ENCODE results near the gene ACTMAP. TPM values are rescaled to one million over a fixed set of nuclear protein-coding genes. Genes with fewer than 3 reads are reported as not detected.

ACTMAP gene
- total and polyA plus RNA-seq, 9 of the 15 experiments (the other 6 are each of a cell fraction or from before 2014, with no cell fraction given) = 1.7 to 16.6 (median 4.9) TPM

DNA sequence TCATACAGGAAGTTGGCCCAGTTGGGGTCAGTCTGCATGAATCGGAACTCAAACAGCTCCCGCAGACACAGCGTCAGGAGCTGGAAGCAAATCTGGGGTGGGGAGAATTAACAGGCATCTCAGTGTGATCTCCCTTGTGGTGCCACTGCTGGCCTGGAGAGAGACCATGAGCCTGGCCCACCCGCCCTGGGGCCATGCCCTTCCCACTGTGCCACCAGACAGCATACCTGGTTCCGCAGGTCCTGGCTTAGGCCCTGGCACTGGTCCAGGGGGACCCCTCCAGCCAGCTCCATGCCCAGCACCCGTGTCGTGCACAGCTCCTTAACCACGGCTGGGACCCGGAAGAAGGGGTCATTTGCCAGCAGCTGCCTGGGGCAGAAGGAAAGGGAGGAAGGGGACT lies 50.2 kb downstream of the ACTMAP start:
- CTCF ChIA-PET (ENCODE audit: low intra/inter-chr PET ratio) = no interaction called here
- FAIRE-seq = no peak
- no peak for ATAC-seq
- H3K4me1 ChIP-seq (replicated peaks in 1 of 2; ENCODE audit: control insufficient read depth in 2 of 2, insufficient read depth in 2 of 2, low read length in 2 of 2) = peaks cover 12 to 26% of the 10 kb centered on the region in 2 experiments; a peak in 4 of 5 replicates
- no peaks in the 10 kb centered on the region for H3K9me3 ChIP-seq (replicated peaks; ENCODE audit: control insufficient read depth, insufficient read depth, low read depth, low read length)
- no peak overlapping the region for H2AFZ ChIP-seq (ENCODE audit: low read depth, low read length)
- in situ Hi-C loops (cut with MboI) (no loop called here), intact Hi-C loops (cut with micrococcal nuclease) (no loop called here)
- no peak overlapping the region for H3K27ac ChIP-seq (ENCODE audit: extremely low read depth, low read depth, low read length)
- no peak overlapping the region for H3K4me3 ChIP-seq
- no peaks in the 10 kb centered on the region for H3K79me2 ChIP-seq (ENCODE audit: control insufficient read depth, insufficient read depth, low read length)
- no peaks in the 10 kb centered on the region for H3K27me3 ChIP-seq (ENCODE audit: control insufficient read depth in 2 of 2, insufficient read depth in 2 of 2, low read length in 2 of 2)
- no peaks in the 10 kb centered on the region for H3K9me1 ChIP-seq (ENCODE audit: control insufficient read depth, insufficient read depth, low read length)
- no peak for TF ChIP-seq POLR2AphosphoS2 (IDR thresholded peaks at IDR 0.05; ENCODE audit: low read length)
- TF ChIP-seq NFIC (IDR thresholded peaks at IDR 0.05) = 0 out of 2 replicates have a peak, but pooled peaks have one; percentile 15
- TF ChIP-seq POLR2G (IDR thresholded peaks at IDR 0.05; ENCODE audit: low read depth, low read length) = peak; percentile 47
- no peak for DNase-seq (ENCODE audit: extremely low read depth in 1 of 4, low spot score in 3 of 4)
- WGBS (ENCODE audit: insufficient coverage, low coverage, missing lambda C conversion rate) = 85% methylated on average over 9 of the region's 9 CpGs
- H3K36me3 ChIP-seq (ENCODE audit: control insufficient read depth, insufficient read depth, low read length) = peaks cover 33% of the 10 kb centered on the region
- POLR2A ChIA-PET = interaction anchor here (0.6 to 1.3 kb wide), 4 partner anchors 9 to 390 kb away, joined by 3 to 5 read pairs (median 5); partner anchors contain the start of genes ACTMAP and NUMBL
- no peak overlapping the region for H3K4me2 ChIP-seq (ENCODE audit: insufficient read depth, low read length)
- BruUV-seq (replicated peaks) = no TSS peak
- peak overlapping the region in 1 of 2 experiments; percentile 40; a peak in 2 of 4 replicates for H3K9ac ChIP-seq (ENCODE audit: insufficient read depth in 1 of 2, low read depth in 2 of 2, low read length in 2 of 2)
- H4K20me1 ChIP-seq (replicated peaks; ENCODE audit: control insufficient read depth, insufficient read depth, low read length) = no peaks in the 10 kb centered on the region

DNA sequence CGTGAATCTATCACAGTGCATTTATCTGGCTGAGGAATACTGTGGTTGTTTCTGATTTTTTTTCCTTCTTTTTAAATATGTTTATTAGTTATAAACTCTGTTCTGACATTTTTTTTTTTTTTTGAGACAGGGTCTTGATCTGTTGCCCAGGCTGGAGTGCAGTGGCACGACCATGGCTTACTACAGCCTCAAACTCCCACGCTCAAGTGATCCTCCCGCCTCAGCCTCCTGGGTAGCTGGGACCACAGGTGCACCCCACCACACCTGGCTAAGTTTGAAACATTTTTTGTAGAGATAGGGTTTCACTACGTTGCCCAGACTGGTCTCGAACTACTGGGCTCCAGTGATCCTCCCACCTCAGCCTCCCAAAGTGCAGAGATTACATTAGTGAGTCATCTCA lies 53.3 kb downstream of the ACTMAP start:
- in situ Hi-C loops (cut with MboI) (no loop called here), intact Hi-C loops (cut with micrococcal nuclease) (no loop called here)
- no peaks in the 10 kb centered on the region for H3K27me3 ChIP-seq (ENCODE audit: control insufficient read depth in 2 of 2, insufficient read depth in 2 of 2, low read length in 2 of 2)
- WGBS (ENCODE audit: insufficient coverage, low coverage, missing lambda C conversion rate) = 75% methylated on average over 6 of the region's 6 CpGs
- H3K4me2 ChIP-seq (ENCODE audit: insufficient read depth, low read length) = no peak overlapping the region
- H3K4me1 ChIP-seq (replicated peaks in 1 of 2; ENCODE audit: control insufficient read depth in 2 of 2, insufficient read depth in 2 of 2, low read length in 2 of 2) = peaks cover 4 to 16% of the 10 kb centered on the region in 2 experiments
- H3K9me1 ChIP-seq (ENCODE audit: control insufficient read depth, insufficient read depth, low read length) = no peaks in the 10 kb centered on the region
- ChIA-PET CTCF (ENCODE audit: low intra/inter-chr PET ratio) (no interaction called here), POLR2A (no interaction called here)
- FAIRE-seq (no peak), DNase-seq (ENCODE audit: extremely low read depth in 1 of 4, low spot score in 3 of 4) (no peak), ATAC-seq (no peak)
- no peak overlapping the region for H3K4me3 ChIP-seq
- H3K36me3 ChIP-seq (ENCODE audit: control insufficient read depth, insufficient read depth, low read length) = peaks cover 21% of the 10 kb centered on the region
- no peak overlapping the region for H2AFZ ChIP-seq (ENCODE audit: low read depth, low read length)
- no peak overlapping the region for H3K27ac ChIP-seq (ENCODE audit: extremely low read depth, low read depth, low read length)
- no peak overlapping the region for H3K9ac ChIP-seq (ENCODE audit: insufficient read depth in 1 of 2, low read depth in 2 of 2, low read length in 2 of 2)
- H3K9me3 ChIP-seq (replicated peaks; ENCODE audit: control insufficient read depth, insufficient read depth, low read depth, low read length) = no peaks in the 10 kb centered on the region
- no peaks in the 10 kb centered on the region for H3K79me2 ChIP-seq (ENCODE audit: control insufficient read depth, insufficient read depth, low read length)
- H4K20me1 ChIP-seq (replicated peaks; ENCODE audit: control insufficient read depth, insufficient read depth, low read length) = no peaks in the 10 kb centered on the region
- BruUV-seq (replicated peaks) = no TSS peak
- TF ChIP-seq ZNF121 (CRISPR knock-in tag; conservative IDR thresholded peaks at IDR 0.05) (peak; percentile 57; the same call in 1 of the 2 replicates), ZKSCAN1 (IDR thresholded peaks at IDR 0.05; ENCODE audit: low read depth, low read length) (no peak), BCOR (IDR thresholded peaks at IDR 0.05) (no peak), NR2C1 (IDR thresholded peaks at IDR 0.05) (no peak), NR2C1 (tag; IDR thresholded peaks at IDR 0.05) (no peak), MED1 (CRISPR knock-in tag; IDR thresholded peaks at IDR 0.05; ENCODE audit: borderline replicate concordance) (no peak), RBFOX2 (IDR thresholded peaks at IDR 0.05; ENCODE audit: low read depth, low read length) (no peak), KLF1 (tag; IDR thresholded peaks at IDR 0.05) (no peak)

Measured in K562 (cell line).